Endothelial cell of umbilical vein (primary cell): ENCODE measurements around the gene SPATA31D3. TPM values are rescaled to one million over a fixed set of nuclear protein-coding genes. Genes with fewer than 3 reads are reported as not detected.
"Not testable (repeated sequence)": the region's sequence is repeated elsewhere in the genome, so short reads cannot be mapped to it uniquely, and the experiment has no call there.

ENCODE experiments used
- BruUV-seq: library from RNA; stranded (reverse); fragments of 400-500 nt; replicated peaks from 2 replicates; lab custom pipeline; 2021; lab: Mats Ljungman, UMichigan
- CTCF ChIA-PET: fragments of 300-600, 350-600 bp; sonication (Branson Sonifier 250); formaldehyde crosslinking; loops from one replicate; lab custom pipeline; 2021; ENCODE audit warnings: antibody characterized with exemption, inconsistent platforms; lab: Charles Lee
- POLR2A ChIA-PET: fragments of 300-600, 350-600 bp; sonication (Branson Sonifier 250); formaldehyde crosslinking; loops from one replicate; lab custom pipeline; 2021; ENCODE audit warnings: antibody characterized with exemption, inconsistent platforms; lab: Charles Lee
- DNase-seq: peaks from one replicate; pipeline ENCODE4 v3.0.0-alpha.2; 2011; ENCODE audit warnings: low read depth, low spot score
- FAIRE-seq: peaks from 2 replicates; lab custom pipeline; 2011; peaks lifted over from hg19 to GRCh38; lab: Jason Lieb, UNC
- H2AFZ ChIP-seq: 2 replicates; pipeline ENCODE4 v1.6.0; 2012; ENCODE audit warnings: low read depth, low read length, control low read depth, inconsistent platforms
- H3K27ac ChIP-seq: 2 replicates; pipeline ENCODE4 v1.5.1; 2011; ENCODE audit warnings: low read depth, mild to moderate bottlenecking, control low read depth, low read length, moderate library complexity; ENCODE audit not compliant: insufficient read depth
- H3K27me3 ChIP-seq, 2 experiments: 2 replicates each; pipeline versions ENCODE4 v1.6.0 to v1.6.1; 2011; ENCODE audit warnings: low read length in 2 of 2, mixed read lengths in 1 of 2; ENCODE audit not compliant: control insufficient read depth in 2 of 2, insufficient read depth in 2 of 2
- H3K36me3 ChIP-seq, 2 experiments: 2 replicates in 1 of 2; 3 replicates in 1 of 2; pipeline ENCODE4 v1.5.1; 2011; ENCODE audit warnings: low read length in 2 of 2, mild to moderate bottlenecking in 1 of 2, moderate library complexity in 1 of 2; ENCODE audit not compliant: control insufficient read depth in 2 of 2, insufficient read depth in 2 of 2; ENCODE audit errors: extremely low read depth in 1 of 2
- H3K4me1 ChIP-seq: 3 replicates; pipeline ENCODE4 v1.5.1; 2011; ENCODE audit warnings: mild to moderate bottlenecking, low read length; ENCODE audit not compliant: control insufficient read depth, insufficient read depth; ENCODE audit errors: extremely low read depth
- H3K4me2 ChIP-seq: 2 replicates; pipeline ENCODE4 v1.6.1; 2011; ENCODE audit warnings: low read length, control low read depth, mixed read lengths; ENCODE audit not compliant: insufficient read depth
- H3K4me3 ChIP-seq, 3 experiments: fragments of 200-600 bp in 1 of 3; sonication (generic), shearing (Covaris generic) in 1 of 3; replicated peaks in 1 of 3; 2 replicates each; pipeline ENCODE4 v1.5.1; 2011 to 2016; ENCODE audit warnings: control low read depth in 3 of 3, low read length in 3 of 3, mild to moderate bottlenecking in 2 of 3, inconsistent platforms in 1 of 3, low read depth in 1 of 3, moderate library complexity in 1 of 3; ENCODE audit not compliant: insufficient read depth in 1 of 3
- H3K79me2 ChIP-seq: 2 replicates; pipeline ENCODE4 v1.6.0; 2012; ENCODE audit warnings: low read length, inconsistent platforms; ENCODE audit not compliant: control insufficient read depth, insufficient read depth
- H3K9ac ChIP-seq: replicated peaks from 2 replicates; pipeline ENCODE3; 2011; ENCODE audit warnings: low read length, control low read depth; ENCODE audit not compliant: insufficient read depth; ENCODE audit errors: extremely low read depth
- H3K9me1 ChIP-seq: replicated peaks from 3 replicates; pipeline ENCODE4 v1.6.0; 2011; ENCODE audit warnings: mild to moderate bottlenecking, low read length; ENCODE audit not compliant: control insufficient read depth, insufficient read depth; ENCODE audit errors: extremely low read depth
- H3K9me3 ChIP-seq: replicated peaks from 2 replicates; pipeline ENCODE4 v1.5.1; 2012; ENCODE audit warnings: low read length, inconsistent platforms; ENCODE audit not compliant: control insufficient read depth, insufficient read depth
- H4K20me1 ChIP-seq: replicated peaks from 2 replicates; pipeline ENCODE3; 2011; ENCODE audit warnings: mild to moderate bottlenecking, low read length; ENCODE audit not compliant: control insufficient read depth, insufficient read depth; ENCODE audit errors: extremely low read depth
- CTCF ChIP-seq, 2 donors: IDR thresholded peaks; 1 replicate in 1 of 2; 2 replicates in 1 of 2; pipeline ENCODE4 v1.5.1; 2011; ENCODE audit warnings: low read length in 2 of 2, mild to moderate bottlenecking in 2 of 2, moderate library complexity in 2 of 2, control low read depth in 1 of 2, inconsistent platforms in 1 of 2, low read depth in 1 of 2; ENCODE audit not compliant: insufficient read depth in 1 of 2; ENCODE audit errors: extremely low read depth in 1 of 2
- FOS ChIP-seq: IDR thresholded peaks from 2 replicates; pipeline ENCODE4 v1.6.1; 2011; ENCODE audit warnings: mild to moderate bottlenecking, low read length, moderate library complexity, borderline replicate concordance; ENCODE audit not compliant: insufficient read depth
- GATA2 ChIP-seq: IDR thresholded peaks from 2 replicates; pipeline ENCODE4 v1.7.0; 2011; ENCODE audit warnings: low read depth, mild to moderate bottlenecking, moderate library complexity, mixed read lengths, low read length; ENCODE audit not compliant: insufficient read length, insufficient read depth
- JUN ChIP-seq: IDR thresholded peaks from 2 replicates; pipeline ENCODE4 v1.6.1; 2011; ENCODE audit warnings: borderline replicate concordance, low read depth; ENCODE audit not compliant: insufficient read length, insufficient read depth
- POLR2A ChIP-seq: IDR thresholded peaks from 2 replicates; pipeline ENCODE4 v1.6.1; 2012; ENCODE audit warnings: low read depth, mild to moderate bottlenecking, control low read depth, low read length
- POLR2AphosphoS5 ChIP-seq: IDR thresholded peaks from 2 replicates; pipeline ENCODE4 v1.6.1; 2012; ENCODE audit warnings: low read depth, mild to moderate bottlenecking, control low read depth, low read length, moderate library complexity; ENCODE audit not compliant: insufficient read depth
- dilution Hi-C: fragments of 300-500 bp; cut with MboI; formaldehyde crosslinking; loops from one replicate; pipeline ENCODE4 v1.15.0; 2019; ENCODE audit warnings: low sequenced_read_pairs; ENCODE audit not compliant: extremely low pct_ligation_motif_present
- intact Hi-C: fragments of 100-400 bp; cut with micrococcal nuclease; formaldehyde crosslinking; loops from one replicate; pipeline ENCODE4 v1.10.0; 2022
- polyA plus RNA-seq, 4 experiments: library from polyadenylated mRNA; depleted of rRNA in 3 of 4; stranded (reverse) in 3 of 4; unstranded in 1 of 4; fragments of >200 nt; gene quantifications; 2 replicates each; pipeline versions ENCODE4 v1.2.1 to v1.2.3, GENCODE V29; 2011 to 2012; ENCODE audit warnings: missing spikeins in 1 of 4
- total RNA-seq: library from RNA; stranded (reverse); gene quantifications from 2 replicates; pipeline ENCODE4 v1.2.3, GENCODE V29; 2021

SPATA31D3 gene
- total and polyA plus RNA-seq, 2 donors (not counting 3 experiments of a cell fraction or from before 2014, with no cell fraction given) = not detected

GRCh38 chr9:81986051-81986450, 42.8 kb downstream of the SPATA31D3 start:
- no peak for DNase-seq
- POLR2A ChIA-PET = no interaction called here
- no TSS peak for BruUV-seq
- Histone ChIP-seq H3K9me1 (no peaks in the 10 kb centered on the region), H3K4me3 (no peak overlapping the region), H2AFZ (no peak overlapping the region), H4K20me1 (no peaks in the 10 kb centered on the region), H3K27me3 (no peaks in the 10 kb centered on the region), H3K4me1 (no peaks in the 10 kb centered on the region), H3K36me3 (no peaks in the 10 kb centered on the region), H3K9me3 (no peaks in the 10 kb centered on the region), H3K27ac (no peak overlapping the region), H3K79me2 (no peaks in the 10 kb centered on the region), H3K9ac (no peak overlapping the region), H3K4me2 (no peak overlapping the region)
- intact Hi-C loops = loop anchor here (10.0 kb wide), 1 partner anchor 101 kb away; no protein-coding TSS in a partner anchor
- no peak for TF ChIP-seq CTCF (IDR thresholded peaks at IDR 0.05; ENCODE audit: extremely low read depth in 1 of 2, insufficient read depth in 1 of 2, low read depth in 1 of 2, low read length in 2 of 2)
- no peak for TF ChIP-seq GATA2
- TF ChIP-seq FOS = no peak
- no peak for TF ChIP-seq JUN
- no peak for TF ChIP-seq POLR2AphosphoS5
- no peak for TF ChIP-seq POLR2A
- dilution Hi-C loops = no loop called here
- no peak for FAIRE-seq
- CTCF ChIA-PET = no interaction called here

GRCh38 chr9:81988472-81988871, 45.2 kb downstream of the SPATA31D3 start, which contains the start of gene SPATA31D1:
Gene SPATA31D1, plus strand, starts transcription at chr9:81988772. Its CDS starts 47 bp downstream, at chr9:81988819.
- H3K9me3 ChIP-seq, DNase-seq, H3K27me3 ChIP-seq, H3K9ac ChIP-seq, H3K27ac ChIP-seq, dilution Hi-C loops, H3K79me2 ChIP-seq, POLR2A ChIA-PET, CTCF ChIA-PET, H3K36me3 ChIP-seq, BruUV-seq, FAIRE-seq, H3K9me1 ChIP-seq, H3K4me1 ChIP-seq, H3K4me3 ChIP-seq, H4K20me1 ChIP-seq, H3K4me2 ChIP-seq, H2AFZ ChIP-seq: not testable (repeated sequence)
- intact Hi-C loops = loop anchor here (10.0 kb wide), 1 partner anchor 104 kb away; no protein-coding TSS in a partner anchor
